Spleen (tissue), 11 donors: ENCODE data around the gene ZNF684. TPM values are rescaled to one million over a fixed set of nuclear protein-coding genes. Genes with fewer than 3 reads are reported as not detected.
A peak's percentile ranks its signal among the peaks of the same experiment; 100 is the strongest.
"Not testable (repeated sequence)": the region's sequence is repeated elsewhere in the genome, so short reads cannot be mapped to it uniquely, and the experiment has no call there.

Experiments
- DNase-seq: peaks from one replicate; pipeline ENCODE4 v3.0.0-alpha.2; 2020
- H3K27ac ChIP-seq, 8 donors: fragments of 200-600 bp; sonication (generic) in 7 of 8; 1 replicate in 4 of 8; 2 replicates in 4 of 8; pipeline versions ENCODE4 v1.5.0 to v1.8.0; 2016 to 2021; ENCODE audit warnings: inconsistent platforms in 4 of 8, mild to moderate bottlenecking in 4 of 8, moderate library complexity in 1 of 8
- H3K27me3 ChIP-seq, 7 donors: fragments of 200-600 bp; sonication (generic) in 6 of 7; replicated peaks in 1 of 7; 1 replicate in 4 of 7; 2 replicates in 3 of 7; pipeline versions ENCODE4 v1.5.0 to v1.8.0; 2016 to 2021; ENCODE audit warnings: inconsistent platforms in 3 of 7, mild to moderate bottlenecking in 1 of 7
- H3K36me3 ChIP-seq, 6 donors: fragments of 200-600 bp; sonication (generic) in 5 of 6; 1 replicate in 4 of 6; 2 replicates in 2 of 6; pipeline versions ENCODE4 v1.5.0 to v1.8.0; 2016 to 2021; ENCODE audit warnings: inconsistent platforms in 2 of 6
- H3K4me1 ChIP-seq, 6 donors: fragments of 200-600 bp; sonication (generic) in 5 of 6; 1 replicate in 3 of 6; 2 replicates in 3 of 6; pipeline versions ENCODE4 v1.5.0 to v1.8.0; 2016 to 2021; ENCODE audit warnings: inconsistent platforms in 3 of 6
- H3K4me3 ChIP-seq, 8 donors: fragments of 200-600 bp; sonication (generic) in 7 of 8; 1 replicate in 4 of 8; 2 replicates in 4 of 8; pipeline versions ENCODE4 v1.5.0 to v1.8.0; 2016 to 2021; ENCODE audit warnings: inconsistent platforms in 4 of 8, mild to moderate bottlenecking in 4 of 8, moderate library complexity in 2 of 8
- H3K9me3 ChIP-seq, 8 donors: fragments of 200-600 bp; sonication (generic) in 7 of 8; 1 replicate in 4 of 8; 2 replicates in 4 of 8; pipeline versions ENCODE4 v1.5.0 to v1.8.0; 2016 to 2021; ENCODE audit warnings: inconsistent platforms in 4 of 8
- POLR2A ChIP-seq, 3 donors: fragments of 450-650 bp; IDR thresholded peaks; one replicate each; pipeline ENCODE4 v1.5.1; 2017; ENCODE audit warnings: antibody characterized with exemption in 3 of 3, mild to moderate bottlenecking in 1 of 3
- POLR2AphosphoS5 ChIP-seq, 3 donors: sonication (generic); formaldehyde crosslinking; IDR thresholded peaks; one replicate each; pipeline ENCODE4 v1.5.1; 2017; ENCODE audit warnings: antibody characterized with exemption in 3 of 3
- WGBS, 5 donors: extraction: QIAGEN DNeasy Blood & Tissue Kit in 3 of 5; methylation state at CpG; one replicate each; pipeline versions ENCODE4 v1.1.5 to v1.1.7; 2013 to 2018; 5-methylcytosine and 5-hydroxymethylcytosine counted together
- intact Hi-C: fragments of 100-400 bp; cut with DNase I; formaldehyde crosslinking; loops from one replicate; pipeline ENCODE4 v1.15.0; 2023; ENCODE audit warnings: low total_unique reads
- polyA plus RNA-seq, 3 donors: library from polyadenylated mRNA; stranded (reverse); fragments of 200-250 nt; gene quantifications; one replicate each; pipeline ENCODE4 v1.2.1, GENCODE V29; 2013
- total RNA-seq, 7 donors: library from RNA; depleted of rRNA in 3 of 7; stranded (reverse); fragments of >200 nt in 3 of 7; fragmentation: NEBNext Ultra II Directional in 4 of 7; extraction: Animal tissue kit (Norgen Biotek cat#: 25700) in 4 of 7; gene quantifications; one replicate each; pipeline versions ENCODE4 v1.1.0 to v1.2.1, GENCODE V29; 2016 to 2021
- TF ChIP-seq, protein P1 (sequence below), 11 experiments: fragments of 200-600 bp in 7 of 11; fragments of 450-650 bp in 4 of 11; sonication (generic) in 4 of 11; IDR thresholded peaks in 8 of 11; conservative IDR thresholded peaks in 3 of 11; 1 replicate in 7 of 11; 2 replicates in 4 of 11; pipeline versions ENCODE4 v1.4.0 to v1.8.0; 2016 to 2021; ENCODE audit warnings: antibody characterized with exemption in 11 of 11, inconsistent platforms in 4 of 11, mild to moderate bottlenecking in 1 of 11
- donor health status: healthy with polysubstance abuse.
- donor health status: DM: no; HTN: no; CAD: no; lungs with moderate emphysema.
- donor health status: DM: no; HTN: no; CAD: no.
- donor health status: Bipolar disorder and iron deficiency.
- donor health status: healthy.
- donor health status: DM: no; HTN: no; CAD: no.
- donor health status: DM: yes; HTN: yes; CAD: no.

ZNF684 gene
- total and polyA plus RNA-seq, 10 donors: 3.4 to 8.5 (median 4.9) TPM

DNA sequence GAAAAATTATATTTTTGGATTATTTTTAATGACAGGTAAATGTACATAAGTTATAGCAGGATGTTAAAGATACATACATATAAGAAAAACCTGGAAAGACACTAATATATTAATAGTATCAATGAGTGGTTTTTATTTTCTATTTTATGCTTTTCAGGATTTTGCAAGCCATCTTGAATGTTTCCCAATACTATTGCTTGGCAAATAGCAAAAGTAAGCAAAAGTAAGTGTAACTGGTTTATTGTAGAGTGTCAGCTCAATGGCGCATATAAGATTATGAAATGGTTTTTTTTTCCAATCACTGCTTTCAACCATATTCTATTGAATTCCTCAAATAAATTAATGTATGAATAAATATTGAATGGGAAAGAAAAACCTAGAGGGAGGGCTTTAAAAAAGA lies 36.4 kb downstream of the ZNF684 start:
- Histone ChIP-seq H3K36me3 (no peaks in the 10 kb centered on the region), H3K4me3 (no peak overlapping the region), H3K9me3 (no peaks in the 10 kb centered on the region), H3K27me3 (no peaks in the 10 kb centered on the region), H3K27ac (no peak overlapping the region), H3K4me1 (no peaks in the 10 kb centered on the region)
- WGBS, 5 donors: 77 to 93% (median 83%) methylated on average over 1 of the region's 1 CpG
- TF ChIP-seq POLR2A (IDR thresholded peaks at IDR 0.05): no peak
- TF ChIP-seq, protein P1, sequence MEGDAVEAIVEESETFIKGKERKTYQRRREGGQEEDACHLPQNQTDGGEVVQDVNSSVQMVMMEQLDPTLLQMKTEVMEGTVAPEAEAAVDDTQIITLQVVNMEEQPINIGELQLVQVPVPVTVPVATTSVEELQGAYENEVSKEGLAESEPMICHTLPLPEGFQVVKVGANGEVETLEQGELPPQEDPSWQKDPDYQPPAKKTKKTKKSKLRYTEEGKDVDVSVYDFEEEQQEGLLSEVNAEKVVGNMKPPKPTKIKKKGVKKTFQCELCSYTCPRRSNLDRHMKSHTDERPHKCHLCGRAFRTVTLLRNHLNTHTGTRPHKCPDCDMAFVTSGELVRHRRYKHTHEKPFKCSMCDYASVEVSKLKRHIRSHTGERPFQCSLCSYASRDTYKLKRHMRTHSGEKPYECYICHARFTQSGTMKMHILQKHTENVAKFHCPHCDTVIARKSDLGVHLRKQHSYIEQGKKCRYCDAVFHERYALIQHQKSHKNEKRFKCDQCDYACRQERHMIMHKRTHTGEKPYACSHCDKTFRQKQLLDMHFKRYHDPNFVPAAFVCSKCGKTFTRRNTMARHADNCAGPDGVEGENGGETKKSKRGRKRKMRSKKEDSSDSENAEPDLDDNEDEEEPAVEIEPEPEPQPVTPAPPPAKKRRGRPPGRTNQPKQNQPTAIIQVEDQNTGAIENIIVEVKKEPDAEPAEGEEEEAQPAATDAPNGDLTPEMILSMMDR (IDR thresholded peaks at IDR 0.05 in 8 of 11, conservative IDR thresholded peaks at IDR 0.05 in 3 of 11): no peak
- no peak for TF ChIP-seq POLR2AphosphoS5 (IDR thresholded peaks at IDR 0.05)
- intact Hi-C loops: no loop called here
- no peak for DNase-seq

GRCh38 chr1:40574805-40575204 lies 43.4 kb downstream of the ZNF684 start:
- H3K4me3 ChIP-seq, DNase-seq, H3K27me3 ChIP-seq, H3K36me3 ChIP-seq, H3K4me1 ChIP-seq, intact Hi-C loops, H3K9me3 ChIP-seq: not testable (repeated sequence)
- peak in 1 of 3 donors; percentile 37 for TF ChIP-seq POLR2AphosphoS5 (IDR thresholded peaks at IDR 0.05)
- H3K27ac ChIP-seq: peak overlapping the region in 6 of 8 donors; percentile 2 to 55 (median 28)
- 25 to 46% (median 34%) methylated on average over 3 of the region's 3 CpGs for WGBS, 5 donors

GRCh38 chr1:40575336-40575735 lies 43.9 kb downstream of the ZNF684 start:
- no peaks in the 10 kb centered on the region for H3K36me3 ChIP-seq
- intact Hi-C loops: no loop called here
- peaks cover 0 to 5% (median 0%) of the 10 kb centered on the region in 6 donors for H3K4me1 ChIP-seq
- TF ChIP-seq, protein P1 (IDR thresholded peaks at IDR 0.05 in 8 of 11, conservative IDR thresholded peaks at IDR 0.05 in 3 of 11): no peak
- TF ChIP-seq POLR2A (IDR thresholded peaks at IDR 0.05) (no peak), POLR2AphosphoS5 (IDR thresholded peaks at IDR 0.05) (no peak)
- H3K4me3 ChIP-seq: no peak overlapping the region
- DNase-seq: no peak
- H3K9me3 ChIP-seq: peaks cover 0 to 7% (median 0%) of the 10 kb centered on the region in 8 donors
- peak overlapping the region in 1 of 8 donors; percentile 28 for H3K27ac ChIP-seq
- no peaks in the 10 kb centered on the region for H3K27me3 ChIP-seq

- Histone ChIP-seq H3K9me3 (peaks cover 0 to 5% (median 0%) of the 10 kb centered on the region in 8 donors), H3K4me1 (no peaks in the 10 kb centered on the region), H3K4me3 (no peak overlapping the region), H3K27me3 (no peaks in the 10 kb centered on the region), H3K27ac (no peak overlapping the region), H3K36me3 (no peaks in the 10 kb centered on the region)
- 91 to 98% (median 95%) methylated on average over 2 of the region's 2 CpGs for WGBS, 5 donors
- intact Hi-C loops: no loop called here
- TF ChIP-seq POLR2A (IDR thresholded peaks at IDR 0.05): no peak
- TF ChIP-seq, protein P1 (IDR thresholded peaks at IDR 0.05 in 8 of 11, conservative IDR thresholded peaks at IDR 0.05 in 3 of 11): no peak
- no peak for TF ChIP-seq POLR2AphosphoS5 (IDR thresholded peaks at IDR 0.05)
- no peak for DNase-seq
These were observed 50.7 kb downstream of the ZNF684 start for GRCh38 chr1:40582116-40582515.

DNA sequence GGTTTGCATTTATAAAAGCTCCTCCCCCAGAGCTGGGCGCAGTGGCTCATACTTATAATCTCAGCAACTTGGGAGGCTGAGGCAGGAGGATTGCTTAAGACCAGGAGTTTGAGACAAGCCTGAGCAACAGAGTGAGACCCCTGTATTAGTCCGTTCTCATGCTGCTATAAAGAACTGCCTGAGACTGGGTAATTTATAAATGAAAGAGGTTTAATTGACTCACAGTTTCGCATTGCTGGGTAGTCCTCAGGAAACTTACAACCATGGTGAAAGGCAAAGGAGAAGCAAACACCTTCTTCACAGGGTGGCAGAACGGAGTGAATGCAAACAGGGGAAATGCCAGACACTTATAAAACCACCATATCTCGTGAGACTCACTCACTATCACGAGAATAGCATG lies 52.5 kb downstream of the ZNF684 start:
- H3K4me1 ChIP-seq: no peaks in the 10 kb centered on the region
- no peaks in the 10 kb centered on the region for H3K36me3 ChIP-seq
- H3K4me3 ChIP-seq: no peak overlapping the region
- TF ChIP-seq, protein P1 (IDR thresholded peaks at IDR 0.05 in 8 of 11, conservative IDR thresholded peaks at IDR 0.05 in 3 of 11): no peak
- TF ChIP-seq POLR2A (IDR thresholded peaks at IDR 0.05) (no peak), POLR2AphosphoS5 (IDR thresholded peaks at IDR 0.05) (no peak)
- 62 to 77% (median 65%) methylated on average over 6 of the region's 6 CpGs for WGBS, 5 donors
- H3K27ac ChIP-seq: no peak overlapping the region
- DNase-seq: no peak
- intact Hi-C loops: no loop called here
- H3K9me3 ChIP-seq: no peaks in the 10 kb centered on the region
- H3K27me3 ChIP-seq: no peaks in the 10 kb centered on the region
